GM23338 (cell line): Measurements from ENCODE around the gene SYK. TPM values are rescaled to one million over a fixed set of nuclear protein-coding genes. Genes with fewer than 3 reads are reported as not detected.

Experiments
- CREB1 ChIP-seq: fragments of 250-450 bp; sonication (Bioruptor Pico); IDR thresholded peaks from 2 replicates; pipeline ENCODE4 v1.5.0; 2020; ENCODE audit warnings: low read depth, mild to moderate bottlenecking, moderate library complexity
- JUNB ChIP-seq: IDR thresholded peaks from one replicate; pipeline ENCODE4 v1.6.1; 2016; ENCODE audit warnings: antibody characterized with exemption; ENCODE audit not compliant: unreplicated experiment
- NANOG ChIP-seq: IDR thresholded peaks from 2 replicates; pipeline ENCODE4 v1.6.1; 2016; ENCODE audit warnings: antibody characterized with exemption, borderline replicate concordance
- REST ChIP-seq: IDR thresholded peaks from one replicate; pipeline ENCODE4 v1.6.1; 2018; ENCODE audit warnings: antibody characterized with exemption; ENCODE audit not compliant: unreplicated experiment
- polyA plus RNA-seq: library from polyadenylated mRNA; unstranded; fragments of >200 nt; fragmentation: Nextera tagmentation; extraction: Ambion mirVana; gene quantifications from 2 replicates; pipeline ENCODE4 v1.2.1, GENCODE V29; 2016
- total RNA-seq: library from RNA; depleted of rRNA; stranded (reverse); fragments of >200 nt; shearing (Covaris generic); gene quantifications from 2 replicates; pipeline ENCODE4 v1.2.3, GENCODE V29; 2014
- TF ChIP-seq, protein P1 (sequence below): fragments of 250-450 bp; sonication (Bioruptor Pico); IDR thresholded peaks from 2 replicates; pipeline ENCODE4 v1.5.0; 2020; ENCODE audit warnings: mild to moderate bottlenecking, moderate library complexity
- TF ChIP-seq, protein P2 (sequence below), 2 experiments: fragments of 200-600 bp in 1 of 2; sonication (generic) in 1 of 2; conservative IDR thresholded peaks; 2 replicates each; pipeline versions ENCODE4 v1.5.1 to v1.6.1; 2016 to 2017; ENCODE audit warnings: antibody characterized with exemption in 2 of 2, low read depth in 2 of 2, mild to moderate bottlenecking in 2 of 2, moderate library complexity in 1 of 2

The SYK gene
- total and polyA plus RNA-seq, 2 experiments from 2014 or later = 1.5 to 5.8 TPM

DNA sequence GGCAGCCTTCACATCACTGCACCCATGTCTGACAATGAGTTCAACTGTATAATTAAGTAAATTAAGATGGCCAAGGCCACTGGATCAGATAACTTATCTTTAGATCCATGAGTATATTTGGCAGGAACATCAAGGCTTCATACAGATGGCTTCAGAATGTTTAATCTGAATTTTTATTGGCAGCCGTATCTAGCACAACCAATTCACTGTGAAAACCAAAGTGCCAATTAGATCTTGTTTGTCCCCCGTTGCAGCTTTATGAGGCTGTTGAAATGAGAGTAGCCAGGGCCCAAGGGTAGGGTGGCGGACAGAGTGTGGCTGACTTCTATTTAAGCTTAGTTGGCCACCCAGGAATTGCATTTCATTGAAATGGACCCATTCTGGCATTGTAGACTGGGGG lies 137.7 kb downstream of the SYK start (continued):
- TF ChIP-seq, protein P1, sequence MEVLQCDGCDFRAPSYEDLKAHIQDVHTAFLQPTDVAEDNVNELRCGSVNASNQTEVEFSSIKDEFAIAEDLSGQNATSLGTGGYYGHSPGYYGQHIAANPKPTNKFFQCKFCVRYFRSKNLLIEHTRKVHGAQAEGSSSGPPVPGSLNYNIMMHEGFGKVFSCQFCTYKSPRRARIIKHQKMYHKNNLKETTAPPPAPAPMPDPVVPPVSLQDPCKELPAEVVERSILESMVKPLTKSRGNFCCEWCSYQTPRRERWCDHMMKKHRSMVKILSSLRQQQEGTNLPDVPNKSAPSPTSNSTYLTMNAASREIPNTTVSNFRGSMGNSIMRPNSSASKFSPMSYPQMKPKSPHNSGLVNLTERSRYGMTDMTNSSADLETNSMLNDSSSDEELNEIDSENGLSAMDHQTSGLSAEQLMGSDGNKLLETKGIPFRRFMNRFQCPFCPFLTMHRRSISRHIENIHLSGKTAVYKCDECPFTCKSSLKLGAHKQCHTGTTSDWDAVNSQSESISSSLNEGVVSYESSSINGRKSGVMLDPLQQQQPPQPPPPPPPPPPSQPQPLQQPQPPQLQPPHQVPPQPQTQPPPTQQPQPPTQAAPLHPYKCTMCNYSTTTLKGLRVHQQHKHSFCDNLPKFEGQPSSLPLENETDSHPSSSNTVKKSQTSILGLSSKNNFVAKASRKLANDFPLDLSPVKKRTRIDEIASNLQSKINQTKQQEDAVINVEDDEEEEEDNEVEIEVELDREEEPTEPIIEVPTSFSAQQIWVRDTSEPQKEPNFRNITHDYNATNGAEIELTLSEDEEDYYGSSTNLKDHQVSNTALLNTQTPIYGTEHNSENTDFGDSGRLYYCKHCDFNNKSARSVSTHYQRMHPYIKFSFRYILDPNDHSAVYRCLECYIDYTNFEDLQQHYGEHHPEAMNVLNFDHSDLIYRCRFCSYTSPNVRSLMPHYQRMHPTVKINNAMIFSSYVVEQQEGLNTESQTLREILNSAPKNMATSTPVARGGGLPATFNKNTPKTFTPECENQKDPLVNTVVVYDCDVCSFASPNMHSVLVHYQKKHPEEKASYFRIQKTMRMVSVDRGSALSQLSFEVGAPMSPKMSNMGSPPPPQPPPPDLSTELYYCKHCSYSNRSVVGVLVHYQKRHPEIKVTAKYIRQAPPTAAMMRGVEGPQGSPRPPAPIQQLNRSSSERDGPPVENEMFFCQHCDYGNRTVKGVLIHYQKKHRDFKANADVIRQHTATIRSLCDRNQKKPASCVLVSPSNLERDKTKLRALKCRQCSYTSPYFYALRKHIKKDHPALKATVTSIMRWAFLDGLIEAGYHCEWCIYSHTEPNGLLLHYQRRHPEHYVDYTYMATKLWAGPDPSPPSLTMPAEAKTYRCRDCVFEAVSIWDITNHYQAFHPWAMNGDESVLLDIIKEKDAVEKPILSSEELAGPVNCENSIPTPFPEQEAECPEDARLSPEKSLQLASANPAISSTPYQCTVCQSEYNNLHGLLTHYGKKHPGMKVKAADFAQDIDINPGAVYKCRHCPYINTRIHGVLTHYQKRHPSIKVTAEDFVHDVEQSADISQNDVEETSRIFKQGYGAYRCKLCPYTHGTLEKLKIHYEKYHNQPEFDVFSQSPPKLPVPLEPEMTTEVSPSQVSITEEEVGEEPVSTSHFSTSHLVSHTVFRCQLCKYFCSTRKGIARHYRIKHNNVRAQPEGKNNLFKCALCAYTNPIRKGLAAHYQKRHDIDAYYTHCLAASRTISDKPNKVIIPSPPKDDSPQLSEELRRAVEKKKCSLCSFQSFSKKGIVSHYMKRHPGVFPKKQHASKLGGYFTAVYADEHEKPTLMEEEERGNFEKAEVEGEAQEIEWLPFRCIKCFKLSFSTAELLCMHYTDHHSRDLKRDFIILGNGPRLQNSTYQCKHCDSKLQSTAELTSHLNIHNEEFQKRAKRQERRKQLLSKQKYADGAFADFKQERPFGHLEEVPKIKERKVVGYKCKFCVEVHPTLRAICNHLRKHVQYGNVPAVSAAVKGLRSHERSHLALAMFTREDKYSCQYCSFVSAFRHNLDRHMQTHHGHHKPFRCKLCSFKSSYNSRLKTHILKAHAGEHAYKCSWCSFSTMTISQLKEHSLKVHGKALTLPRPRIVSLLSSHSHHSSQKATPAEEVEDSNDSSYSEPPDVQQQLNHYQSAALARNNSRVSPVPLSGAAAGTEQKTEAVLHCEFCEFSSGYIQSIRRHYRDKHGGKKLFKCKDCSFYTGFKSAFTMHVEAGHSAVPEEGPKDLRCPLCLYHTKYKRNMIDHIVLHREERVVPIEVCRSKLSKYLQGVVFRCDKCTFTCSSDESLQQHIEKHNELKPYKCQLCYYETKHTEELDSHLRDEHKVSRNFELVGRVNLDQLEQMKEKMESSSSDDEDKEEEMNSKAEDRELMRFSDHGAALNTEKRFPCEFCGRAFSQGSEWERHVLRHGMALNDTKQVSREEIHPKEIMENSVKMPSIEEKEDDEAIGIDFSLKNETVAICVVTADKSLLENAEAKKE (CRISPR knock-in tag) = no peak
- TF ChIP-seq JUNB = no peak
- TF ChIP-seq REST = no peak
- TF ChIP-seq, protein P2, sequence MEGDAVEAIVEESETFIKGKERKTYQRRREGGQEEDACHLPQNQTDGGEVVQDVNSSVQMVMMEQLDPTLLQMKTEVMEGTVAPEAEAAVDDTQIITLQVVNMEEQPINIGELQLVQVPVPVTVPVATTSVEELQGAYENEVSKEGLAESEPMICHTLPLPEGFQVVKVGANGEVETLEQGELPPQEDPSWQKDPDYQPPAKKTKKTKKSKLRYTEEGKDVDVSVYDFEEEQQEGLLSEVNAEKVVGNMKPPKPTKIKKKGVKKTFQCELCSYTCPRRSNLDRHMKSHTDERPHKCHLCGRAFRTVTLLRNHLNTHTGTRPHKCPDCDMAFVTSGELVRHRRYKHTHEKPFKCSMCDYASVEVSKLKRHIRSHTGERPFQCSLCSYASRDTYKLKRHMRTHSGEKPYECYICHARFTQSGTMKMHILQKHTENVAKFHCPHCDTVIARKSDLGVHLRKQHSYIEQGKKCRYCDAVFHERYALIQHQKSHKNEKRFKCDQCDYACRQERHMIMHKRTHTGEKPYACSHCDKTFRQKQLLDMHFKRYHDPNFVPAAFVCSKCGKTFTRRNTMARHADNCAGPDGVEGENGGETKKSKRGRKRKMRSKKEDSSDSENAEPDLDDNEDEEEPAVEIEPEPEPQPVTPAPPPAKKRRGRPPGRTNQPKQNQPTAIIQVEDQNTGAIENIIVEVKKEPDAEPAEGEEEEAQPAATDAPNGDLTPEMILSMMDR (conservative IDR thresholded peaks at IDR 0.05; ENCODE audit: low read depth in 2 of 2) = no peak
- TF ChIP-seq NANOG = no peak
- no peak for TF ChIP-seq CREB1
